ENCODE data around the gene STARD9. TPM values are rescaled to one million over a fixed set of nuclear protein-coding genes. Genes with fewer than 3 reads are reported as not detected.

The STARD9 gene
- total and polyA plus RNA-seq, 10 of the 15 experiments (the other 5 are each of a cell fraction or from before 2014, with no cell fraction given): 0.58 to 11.5 (median 6.1) TPM

GRCh38 chr15:42628761-42629160 lies 53.4 kb downstream of the STARD9 start:
- Histone ChIP-seq H3K4me2 (ENCODE audit: control insufficient read depth, insufficient read depth) (no peak overlapping the region), H3K36me3 (ENCODE audit: control insufficient read depth in 2 of 2, insufficient read depth in 2 of 2, low read length in 1 of 2) (no peaks in the 10 kb centered on the region), H3K27ac (ENCODE audit: control insufficient read depth, insufficient read depth) (no peak overlapping the region), H3K9ac (ENCODE audit: control insufficient read depth, insufficient read depth, low read length) (no peak overlapping the region), H3K27me3 (replicated peaks in 1 of 2; ENCODE audit: control insufficient read depth in 2 of 2, insufficient read depth in 2 of 2, low read length in 1 of 2) (no peaks in the 10 kb centered on the region), H4K20me1 (ENCODE audit: control insufficient read depth, insufficient read depth) (no peaks in the 10 kb centered on the region), H3K9me3 (replicated peaks; ENCODE audit: control insufficient read depth, insufficient read depth, low read length) (peaks cover 4% of the 10 kb centered on the region; the same call in 2 of the 3 replicates), H3K4me3 (no peak overlapping the region), H3K79me2 (ENCODE audit: control insufficient read depth, insufficient read depth, low read length) (no peaks in the 10 kb centered on the region), H2AFZ (ENCODE audit: control insufficient read depth, low read depth, low read length) (no peak overlapping the region), H3K4me1 (ENCODE audit: control insufficient read depth, insufficient read depth, low read length) (peaks cover 7% of the 10 kb centered on the region)
- no TSS peak for BruUV-seq (replicated peaks)
- ChIA-PET SMC1A (ENCODE audit: uncharacterized antibody, unreplicated experiment) (interaction anchor here (0.8 to 1.3 kb wide), 2 partner anchors 8 to 9 kb away, joined by 3 read pairs; no protein-coding TSS in a partner anchor), RAD21 (ENCODE audit: unreplicated experiment) (no interaction called here), POLR2A (interaction anchor here (0.8 kb wide), 1 partner anchor 20 kb away, joined by 3 read pairs; no protein-coding TSS in a partner anchor), CTCF (no interaction called here)
- intact Hi-C loops (cut with micrococcal nuclease; ENCODE audit: unreplicated experiment): loop anchor here (5.0 kb wide), 1 partner anchor 46 kb away; no protein-coding TSS in a partner anchor
- TF ChIP-seq HDAC6 (IDR thresholded peaks at IDR 0.05; ENCODE audit: unreplicated experiment): no peak
- no peak for TF ChIP-seq GATAD2B (conservative IDR thresholded peaks at IDR 0.05; ENCODE audit: low read depth)
- TF ChIP-seq ZNF24 (IDR thresholded peaks at IDR 0.05): no peak
- no peak for TF ChIP-seq ZNF207 (IDR thresholded peaks at IDR 0.05; ENCODE audit: borderline replicate concordance)
- no peak for TF ChIP-seq STAT1 (conservative IDR thresholded peaks at IDR 0.05)
- no peak for TF ChIP-seq CEBPZ (IDR thresholded peaks at IDR 0.05; ENCODE audit: low read depth, low read length)
- no peak for TF ChIP-seq ETV6 (conservative IDR thresholded peaks at IDR 0.05 in 1 of 2, IDR thresholded peaks at IDR 0.05 in 1 of 2; ENCODE audit: borderline replicate concordance in 1 of 2, low read depth in 1 of 2)
- TF ChIP-seq ZNF622 (IDR thresholded peaks at IDR 0.05): no peak
- in situ Hi-C loops (cut with MboI): no loop called here
- no peak for ATAC-seq
- no peak for DNase-seq (ENCODE audit: low read depth, low spot score)
- WGBS (ENCODE audit: insufficient coverage, insufficient replicate concordance, low lambda C conversion rate, missing lambda C conversion rate): 94% methylated on average over 4 of the region's 4 CpGs
- no peak for FAIRE-seq

Data from GM12878 (cell line).